ENCODE results near the gene ZNF324B. TPM values are rescaled to one million over a fixed set of nuclear protein-coding genes. Genes with fewer than 3 reads are reported as not detected.
"Not testable (repeated sequence)": the region's sequence is repeated elsewhere in the genome, so short reads cannot be mapped to it uniquely, and the experiment has no call there.

ZNF324B gene
- 6.8 and 8.3 TPM in 2 replicates for total RNA-seq
- polyA plus RNA-seq (2012), result 3.7 TPM

DNA sequence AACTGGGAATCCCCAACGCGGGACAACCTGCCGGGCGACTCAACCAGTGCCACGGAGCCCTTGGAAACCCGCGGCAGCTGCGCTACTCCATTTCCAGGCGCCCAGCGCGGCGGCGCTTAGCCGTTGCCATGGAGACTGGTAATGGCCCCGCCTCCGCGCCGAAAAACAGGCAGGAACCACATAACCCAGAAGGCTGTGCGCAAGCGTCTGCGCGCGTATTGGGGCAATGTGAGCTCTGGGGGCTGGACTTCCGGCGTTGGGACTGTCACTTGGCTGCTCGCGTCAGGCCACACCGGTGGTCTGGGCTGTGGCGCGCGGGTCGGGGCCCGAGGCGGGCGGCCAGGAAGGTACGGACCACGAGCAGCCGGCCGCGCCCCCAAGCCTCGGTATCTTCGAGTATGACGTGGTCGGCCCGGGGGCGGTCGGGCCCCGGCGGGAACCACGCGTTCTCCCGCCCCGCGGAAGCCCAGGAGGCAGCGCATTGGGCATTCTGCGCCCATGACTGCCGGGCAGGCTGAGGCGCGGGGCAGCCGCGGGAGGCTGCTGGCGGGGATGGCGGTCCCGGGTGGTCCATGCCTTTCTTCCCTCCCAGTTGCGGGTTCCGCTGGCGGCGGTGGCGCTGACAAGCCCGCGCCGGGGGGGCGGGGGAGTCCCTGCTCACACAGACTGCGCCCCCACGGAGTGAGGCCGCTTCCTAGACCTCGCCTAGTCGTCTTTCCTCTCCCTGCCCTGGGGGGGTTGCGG is at the start of gene ZNF324B:
Gene ZNF324B, plus strand, starts transcription at position 265 of the 744 bp plus-strand sequence. CDS start 2,080 bp downstream, outside the sequence.
- peak; percentile 97 for DNase-seq (ENCODE audit: low read depth)

DNA sequence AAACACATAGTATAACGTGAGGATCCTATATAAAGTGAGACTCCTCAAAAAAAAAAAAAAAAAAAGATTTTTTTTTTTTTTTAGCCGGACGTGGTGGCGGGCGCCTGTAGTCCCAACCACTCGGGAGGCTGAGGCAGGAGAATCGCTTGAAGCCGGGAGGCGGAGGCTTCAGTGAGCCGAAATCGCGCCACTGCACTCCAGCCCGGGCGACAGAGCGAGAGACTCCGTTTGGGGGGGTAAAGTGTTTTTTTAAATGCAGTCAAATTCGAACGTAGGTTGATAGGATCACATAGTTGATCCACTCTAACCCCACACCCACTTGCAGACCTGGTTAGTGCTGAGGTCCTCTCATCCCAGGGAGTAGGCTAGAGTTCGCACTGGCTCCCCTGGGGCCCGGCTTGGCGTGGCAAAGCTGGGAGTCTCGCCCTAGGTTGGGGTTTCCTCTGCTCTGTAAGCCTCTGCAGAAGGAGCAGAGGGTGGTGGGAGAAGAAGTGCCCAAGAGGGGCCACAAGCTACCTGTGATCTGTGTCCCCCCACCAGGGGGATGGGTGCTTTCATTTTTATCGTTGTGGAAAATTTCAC is 49.5 kb upstream of the ZNF324B start:
- DNase-seq (ENCODE audit: low read depth), result no peak

DNA sequence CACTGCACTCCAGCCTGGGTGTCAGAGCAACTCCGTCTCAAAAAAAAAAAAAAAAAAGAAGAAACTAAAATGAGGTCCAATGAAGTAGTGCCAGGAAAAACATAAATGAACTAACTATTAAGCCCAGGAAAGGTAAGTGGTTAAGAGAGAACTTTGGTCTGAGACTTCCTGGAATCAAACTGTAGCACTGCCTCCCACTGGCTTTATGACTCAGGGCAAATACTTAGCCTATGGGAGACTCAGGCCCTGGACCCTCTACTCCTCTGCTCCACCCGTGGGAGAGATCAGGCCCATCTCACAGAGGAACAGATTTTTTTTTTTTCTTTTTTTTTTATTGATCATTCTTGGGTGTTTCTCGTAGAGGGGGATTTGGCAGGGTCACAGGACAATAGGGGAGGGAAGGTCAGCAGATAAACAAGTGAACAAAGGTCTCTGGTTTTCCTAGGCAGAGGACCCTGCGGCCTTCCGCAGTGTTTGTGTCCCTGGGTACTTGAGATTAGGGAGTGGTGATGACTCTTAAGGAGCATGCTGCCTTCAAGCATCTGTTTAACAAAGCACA is 47.4 kb upstream of the ZNF324B start:
- not testable (repeated sequence) for DNase-seq (ENCODE audit: low read depth)

DNA sequence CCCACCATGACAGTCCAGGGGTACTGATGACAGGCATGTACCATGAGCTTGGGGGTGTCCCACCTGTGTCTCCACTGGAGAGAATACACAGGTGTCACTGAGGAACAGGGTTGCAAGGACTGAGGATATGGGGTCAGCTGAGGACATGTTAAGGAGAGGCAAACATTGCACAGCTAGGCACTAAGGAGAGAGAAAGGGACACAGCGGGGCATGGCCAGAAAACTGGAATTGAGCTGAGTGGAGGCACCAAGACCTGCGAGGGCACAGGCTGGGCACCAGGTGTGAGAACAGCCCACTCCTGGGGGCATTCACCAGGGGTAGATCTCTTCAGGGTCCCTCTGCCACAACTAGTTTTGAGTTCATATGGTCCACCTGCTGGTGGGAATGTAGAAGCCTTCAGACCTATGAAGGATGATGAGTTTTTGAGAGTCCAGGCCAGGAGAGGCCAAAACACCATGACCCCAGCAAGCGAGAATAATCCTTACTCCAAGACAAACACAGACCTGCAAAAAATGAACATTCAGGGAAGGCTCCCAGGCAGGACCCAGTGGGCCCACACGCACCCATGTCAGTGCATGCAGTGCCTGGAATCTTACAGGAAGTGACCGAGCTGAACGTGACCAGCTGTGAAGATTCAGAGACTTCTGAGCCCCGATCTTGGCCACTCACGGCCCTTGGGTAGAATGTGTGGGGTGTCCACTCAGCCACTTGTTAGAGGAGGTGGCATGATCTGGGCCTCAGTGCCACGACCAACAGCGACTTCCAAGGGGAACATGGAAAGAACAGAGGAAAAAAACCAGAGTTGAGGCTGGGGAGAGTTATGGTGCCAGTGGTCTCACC is 44.4 kb upstream of the ZNF324B start:
- DNase-seq (ENCODE audit: low read depth), result no peak

DNA sequence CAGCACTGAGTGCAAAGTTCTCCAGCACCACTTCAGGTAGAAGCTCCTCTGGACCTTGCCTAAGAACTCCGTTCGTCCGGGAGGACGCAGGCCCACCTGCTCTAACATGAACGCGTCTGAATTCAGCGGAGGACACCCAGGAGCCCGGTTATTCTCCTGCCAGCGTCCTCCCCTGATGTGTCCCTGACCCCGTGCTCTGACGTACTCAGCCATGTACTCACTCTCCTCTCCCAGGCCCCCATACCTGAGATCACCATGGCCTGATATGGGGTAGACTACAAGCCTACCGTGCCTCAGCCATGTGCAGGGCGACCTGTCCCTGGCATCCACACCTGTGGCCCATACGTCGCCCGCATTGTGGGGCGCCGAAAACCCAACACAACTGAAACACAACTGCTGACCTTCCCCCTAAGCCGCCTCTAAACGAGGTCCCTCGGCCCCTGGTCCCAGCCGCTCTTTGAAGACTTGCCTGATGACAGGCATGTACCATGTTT is 43.7 kb upstream of the ZNF324B start:
- DNase-seq (ENCODE audit: low read depth), result no peak

DNA sequence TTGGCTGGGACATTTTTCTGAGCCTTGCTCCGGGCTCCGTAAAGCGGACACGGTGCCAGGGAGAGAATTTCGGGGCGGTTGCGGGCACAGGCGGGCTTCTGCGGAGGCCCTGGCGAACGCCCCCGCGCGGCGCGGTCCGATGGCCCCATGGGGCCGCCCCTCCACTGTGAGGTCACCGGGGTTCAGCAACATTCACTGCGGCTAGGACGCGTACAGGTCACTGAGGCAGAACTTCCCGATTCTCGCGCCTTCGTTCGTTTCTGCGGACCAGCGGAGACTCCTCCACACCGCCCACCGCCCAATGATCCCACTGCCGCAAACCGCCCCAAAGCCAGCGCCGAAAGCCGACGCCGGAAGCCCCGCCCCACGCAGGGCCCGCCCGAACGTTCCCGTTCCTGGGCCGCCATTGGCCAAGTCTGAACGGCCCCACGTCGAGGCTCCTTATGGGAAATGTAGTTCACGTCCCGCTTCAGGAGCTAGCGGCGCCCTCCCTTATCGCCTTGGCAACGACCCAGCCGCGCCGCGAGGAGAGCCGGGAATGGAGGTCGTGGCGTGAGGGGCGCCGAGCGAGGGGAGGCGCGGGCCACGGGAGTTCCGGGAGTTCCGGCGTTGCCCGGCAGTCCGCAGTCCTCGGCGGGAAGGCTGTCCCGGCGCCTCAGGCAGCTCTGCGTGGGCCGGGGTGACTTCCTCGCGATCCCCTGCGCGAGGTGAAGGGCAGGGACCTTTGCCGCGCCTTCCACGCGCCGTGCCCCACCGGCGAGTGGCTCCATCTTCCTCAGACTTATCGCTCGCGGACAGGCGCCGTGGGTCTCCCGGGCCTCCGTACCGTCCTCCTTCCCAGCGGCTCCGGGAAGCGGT is 43.0 kb upstream of the ZNF324B start, which contains the start of gene ZNF584:
Gene ZNF584, plus strand, starts transcription at position 498 of the 858 bp plus-strand sequence. CDS start 499 bp downstream, outside the sequence.
- DNase-seq (ENCODE audit: low read depth), result peak; percentile 97

DNA sequence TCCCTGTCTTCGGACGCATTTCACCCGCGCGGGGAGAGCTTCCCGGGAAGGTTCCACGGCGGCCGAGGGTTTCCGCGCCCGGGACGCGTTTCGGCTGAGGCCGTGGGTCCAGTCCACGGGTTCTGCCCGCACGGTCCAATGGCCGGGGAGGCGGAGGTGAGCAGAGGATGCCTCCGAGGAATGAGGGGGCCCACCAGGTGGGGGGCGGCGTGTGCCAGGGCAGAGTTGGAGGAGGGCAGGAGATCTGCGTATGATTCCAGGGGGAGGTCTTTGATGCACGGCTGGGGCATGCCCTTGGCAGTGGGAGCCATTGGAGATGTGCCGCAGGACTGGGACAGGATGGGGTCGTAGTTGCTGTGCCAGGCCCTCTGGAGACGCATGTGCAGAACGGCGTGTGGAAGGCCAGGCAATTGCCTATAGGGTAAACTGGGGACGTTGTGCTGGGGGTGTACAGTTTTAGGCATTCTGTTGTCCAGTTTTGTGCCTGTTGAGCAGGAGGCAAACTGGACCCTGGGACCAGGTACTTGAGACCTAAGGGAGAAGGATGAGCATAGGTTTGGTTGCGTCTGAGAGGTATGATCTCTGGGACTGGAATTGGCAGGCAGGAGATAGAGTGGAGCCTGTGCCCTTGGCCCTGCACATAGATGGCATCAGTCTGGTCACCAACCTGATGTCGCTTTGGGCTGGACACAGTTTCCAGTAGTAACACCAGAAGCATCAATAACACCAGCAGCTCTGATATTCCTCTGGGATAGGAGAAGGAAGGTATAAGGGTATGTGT is 42.2 kb upstream of the ZNF324B start:
- peak; percentile 45 for DNase-seq (ENCODE audit: low read depth)

DNA sequence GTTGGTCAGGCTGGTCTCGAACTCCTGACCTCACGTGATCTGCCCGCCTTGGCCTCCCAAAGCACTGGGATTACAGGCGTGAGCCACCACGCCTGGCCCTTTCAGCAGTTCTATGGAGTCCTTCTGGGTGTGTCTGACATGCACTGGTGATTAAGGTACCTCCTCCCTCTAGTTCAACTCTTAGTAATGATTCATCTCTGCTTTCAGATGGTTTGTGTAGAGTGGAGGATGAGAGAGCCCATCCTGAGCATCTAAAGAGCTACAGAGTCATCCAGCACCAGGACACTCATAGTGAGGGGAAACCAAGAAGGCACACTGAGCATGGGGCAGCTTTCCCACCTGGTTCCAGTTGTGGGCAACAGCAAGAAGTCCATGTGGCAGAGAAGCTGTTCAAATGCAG is 34.8 kb upstream of the ZNF324B start:
- no peak for DNase-seq (ENCODE audit: low read depth)

DNA sequence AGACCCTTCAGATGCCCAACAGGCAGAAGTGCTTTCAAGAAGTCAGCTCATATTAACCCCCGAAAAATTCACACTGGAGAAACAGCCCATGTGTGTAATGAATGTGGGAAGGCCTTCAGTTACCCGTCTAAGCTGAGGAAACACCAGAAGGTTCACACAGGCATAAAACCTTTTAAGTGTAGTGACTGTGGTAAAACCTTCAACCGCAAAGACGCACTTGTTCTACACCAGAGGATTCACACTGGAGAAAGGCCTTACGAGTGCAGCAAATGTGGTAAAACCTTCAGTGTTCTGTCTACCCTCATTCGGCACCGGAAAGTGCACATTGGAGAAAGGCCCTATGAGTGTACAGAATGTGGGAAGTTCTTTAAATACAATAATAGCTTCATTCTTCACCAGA is 34.4 kb upstream of the ZNF324B start:
- no peak for DNase-seq (ENCODE audit: low read depth)

DNA sequence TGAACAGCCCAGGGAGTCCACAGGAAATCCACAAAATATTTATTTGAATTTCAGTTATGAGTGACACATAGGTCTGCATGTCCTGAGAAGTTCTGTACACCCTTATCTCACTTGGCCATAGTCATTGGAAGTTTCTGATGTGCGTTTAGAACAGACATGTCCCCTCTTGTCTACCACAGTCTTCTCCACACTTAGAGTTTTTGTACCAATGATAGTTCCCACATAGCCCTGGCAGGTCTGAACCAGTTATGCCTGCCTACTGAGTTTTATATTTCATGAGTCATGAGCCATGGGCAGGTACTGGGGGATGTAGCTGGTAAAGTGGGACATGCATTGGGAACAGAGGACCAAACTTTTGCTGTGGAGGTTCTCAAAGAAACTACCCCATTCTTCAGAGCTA is 22.8 kb upstream of the ZNF324B start:
- DNase-seq (ENCODE audit: low read depth), result no peak

DNA sequence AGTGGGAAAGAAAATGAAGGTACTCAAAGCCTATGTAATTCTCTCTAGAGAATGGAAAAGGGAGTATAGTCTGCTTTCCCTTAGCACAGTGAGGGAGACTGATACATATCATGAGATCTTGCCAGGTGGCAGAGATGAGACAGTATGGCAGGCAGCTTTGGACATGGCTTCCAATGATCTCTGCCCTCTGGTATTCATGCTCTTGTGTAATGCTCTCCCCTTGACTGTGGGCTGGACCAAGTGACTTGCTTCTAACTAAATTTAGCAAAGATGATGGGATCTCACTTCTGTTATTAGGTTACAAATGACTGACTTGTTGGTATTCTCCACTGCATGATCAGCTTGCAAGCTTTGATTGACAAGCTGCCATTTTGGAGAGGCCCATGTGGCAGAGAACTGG is 21.7 kb upstream of the ZNF324B start:
- DNase-seq (ENCODE audit: low read depth), result peak; percentile 13

DNA sequence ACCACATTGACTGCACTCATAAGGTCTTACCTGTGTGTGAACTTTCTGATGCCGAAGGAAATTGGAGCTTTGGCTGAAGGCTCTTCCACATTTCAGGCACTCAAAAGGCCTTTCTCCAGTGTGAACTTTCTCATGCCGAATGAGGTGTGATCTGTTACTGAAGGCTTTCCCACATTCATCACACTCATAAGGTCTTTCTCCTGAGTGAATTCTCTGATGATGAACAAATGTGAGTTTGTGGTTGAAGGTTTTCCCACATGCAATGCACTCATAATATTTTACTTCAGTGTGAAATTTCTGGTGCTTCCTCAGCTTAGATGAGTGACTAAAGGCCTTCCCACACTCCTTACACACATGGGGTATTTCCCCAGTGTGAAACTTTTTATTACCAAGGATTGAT is 17.2 kb upstream of the ZNF324B start:
- no peak for DNase-seq (ENCODE audit: low read depth)

DNA sequence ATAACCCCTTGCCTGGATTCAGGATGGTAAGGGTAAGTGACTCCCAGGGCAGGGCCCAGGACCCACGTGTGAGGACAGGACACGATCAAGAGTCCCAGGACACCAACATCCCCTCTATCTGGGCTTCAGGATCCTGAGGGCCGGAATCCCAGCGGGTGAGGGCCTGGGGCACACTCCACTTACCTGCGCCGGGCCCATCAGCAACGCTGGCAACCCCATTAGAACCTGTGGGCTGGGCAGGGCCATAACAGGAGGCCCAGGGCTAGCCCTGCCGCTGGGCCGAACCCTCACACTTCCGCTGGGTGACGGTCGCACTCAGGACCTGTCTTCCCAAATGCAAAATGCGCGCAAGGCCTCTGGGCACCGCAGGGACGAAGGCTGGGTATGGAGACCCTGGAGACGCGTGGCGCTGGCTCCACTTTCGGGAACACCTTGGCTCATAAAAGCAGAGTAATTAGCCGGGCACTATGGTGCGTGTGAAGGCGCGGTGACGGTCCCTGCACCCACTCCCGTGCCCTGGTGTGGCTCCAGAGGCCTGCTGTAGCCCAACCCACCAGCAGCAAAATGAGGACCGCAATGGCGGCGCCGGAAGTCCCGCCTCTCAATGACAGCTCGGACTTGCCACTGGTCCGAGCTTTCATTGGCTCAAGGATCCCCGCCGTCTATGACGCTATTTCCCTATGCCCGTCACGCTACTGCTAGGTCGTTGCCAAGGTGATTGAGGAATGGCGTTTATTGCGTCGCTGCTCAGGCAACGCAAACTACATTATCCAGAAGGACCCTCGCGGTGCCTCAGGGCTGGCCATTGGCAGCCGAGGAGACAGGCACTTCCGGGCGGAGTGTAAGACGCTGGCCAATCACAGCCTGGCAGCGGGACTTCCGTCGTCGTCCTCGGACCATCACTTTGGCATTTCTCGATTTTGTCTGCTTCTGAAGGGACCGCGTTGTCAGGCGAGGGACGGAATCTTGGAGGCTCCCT is 11.6 kb upstream of the ZNF324B start, which contains the start of gene ZNF132:
Gene ZNF132, minus strand, starts transcription at position 578 of the 979 bp plus-strand sequence. Its CDS starts 332 bp downstream, at position 246.
- DNase-seq (ENCODE audit: low read depth), result peak; percentile 100

DNA sequence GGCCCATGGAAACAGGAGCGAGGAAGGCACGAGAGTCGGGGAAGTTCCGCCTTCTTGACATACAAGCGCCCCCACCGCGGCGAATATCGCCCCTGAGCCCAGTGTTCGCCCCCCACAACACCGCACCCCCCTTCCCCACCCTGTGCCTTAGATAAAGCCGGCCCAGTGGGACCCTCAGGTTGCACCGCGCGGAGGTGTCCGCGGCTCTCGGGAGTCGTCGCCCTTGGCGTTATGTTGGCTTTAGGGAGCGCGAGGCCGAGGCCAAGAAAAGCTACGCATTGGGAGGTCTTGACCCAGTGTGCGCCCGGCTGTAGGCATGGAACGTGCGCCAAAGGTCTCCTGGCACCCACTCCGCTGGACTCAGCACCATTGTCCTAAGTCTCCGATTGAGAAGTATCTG is 10.9 kb upstream of the ZNF324B start:
- DNase-seq (ENCODE audit: low read depth), result no peak

DNA sequence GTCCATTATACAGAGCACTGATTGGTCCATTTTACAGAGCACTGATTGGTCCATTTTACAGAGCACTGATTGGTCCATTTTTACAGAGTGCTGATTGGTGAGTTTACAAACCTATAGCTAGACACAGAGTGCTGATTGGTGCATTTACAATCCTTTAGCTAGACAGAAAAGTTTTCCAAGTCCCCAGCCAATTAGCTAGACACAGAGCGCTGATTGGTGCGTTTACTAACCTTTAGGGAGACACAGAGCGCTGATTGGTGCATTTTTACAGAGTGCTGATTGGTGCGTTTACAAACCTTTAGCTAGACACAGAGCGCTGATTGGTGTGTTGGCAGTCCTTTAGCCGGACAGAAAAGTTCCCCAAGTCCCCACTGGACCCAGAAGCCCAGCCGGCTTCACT is 8.4 kb upstream of the ZNF324B start:
- DNase-seq (ENCODE audit: low read depth), result not testable (repeated sequence)

DNA sequence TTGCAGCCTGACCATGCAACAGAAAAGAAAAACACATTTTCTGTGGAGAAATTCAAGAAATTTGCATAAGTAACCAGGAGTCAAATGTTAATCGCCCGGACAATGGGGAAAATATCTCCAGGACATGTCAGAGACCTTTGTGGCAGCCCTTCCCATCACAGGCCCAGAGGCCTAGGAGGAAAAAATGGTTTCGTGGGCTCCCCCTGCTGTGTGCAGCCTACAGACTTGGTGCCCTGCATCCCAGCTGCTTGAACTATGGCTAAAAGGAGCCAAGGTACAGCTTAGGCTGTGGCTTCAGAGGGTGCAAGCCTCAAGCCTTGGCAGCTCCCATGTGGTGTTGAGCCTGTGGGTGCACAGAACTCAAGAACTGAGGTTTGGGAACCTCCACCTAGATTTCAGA is 2.6 kb upstream of the ZNF324B start:
- DNase-seq (ENCODE audit: low read depth), result not testable (repeated sequence)

DNA sequence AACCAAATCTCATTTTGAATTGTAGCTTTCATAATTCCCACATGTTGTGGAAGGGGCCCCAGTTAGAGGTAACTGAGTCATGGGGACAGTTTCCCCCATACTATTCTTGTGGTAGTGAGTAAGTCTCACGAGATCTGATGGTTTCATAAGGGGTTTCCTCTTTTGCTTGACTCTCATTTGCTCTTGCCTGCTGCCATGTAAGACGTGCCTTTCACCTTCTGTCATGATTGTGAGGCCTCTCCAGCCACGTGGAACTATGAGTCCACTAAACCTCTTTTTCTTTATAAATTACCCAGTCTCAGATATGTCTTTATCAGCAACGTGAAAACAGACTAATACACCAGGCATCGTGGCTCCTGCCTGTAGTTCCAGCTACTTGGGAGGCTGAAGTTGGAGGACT is 1.4 kb upstream of the ZNF324B start:
- DNase-seq (ENCODE audit: low read depth), result not testable (repeated sequence)

DNA sequence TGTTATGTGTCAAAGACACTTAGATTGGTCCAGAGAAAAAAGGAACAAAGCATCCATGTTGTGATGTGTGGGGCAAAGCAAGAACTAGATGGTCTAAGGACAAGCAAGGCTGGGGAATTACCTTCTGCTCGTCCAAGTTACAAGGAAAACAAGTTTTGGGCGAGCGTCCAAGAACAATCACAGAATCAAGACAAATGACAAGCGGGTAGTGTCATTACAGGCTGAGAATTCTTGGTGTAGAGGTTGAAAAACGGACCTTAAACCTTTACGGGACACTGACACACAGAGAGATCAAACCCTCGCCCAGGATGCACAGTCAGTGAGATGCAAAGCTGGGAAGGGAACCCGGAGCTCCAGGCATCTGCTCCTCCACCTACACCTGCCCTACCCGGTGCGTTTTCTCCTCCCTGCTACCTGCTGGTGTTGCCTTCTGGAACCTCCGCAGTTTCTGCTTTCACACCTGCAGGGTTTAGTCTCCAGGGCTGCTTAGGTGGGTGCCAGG is 515 bp upstream of the ZNF324B start:
- DNase-seq (ENCODE audit: low read depth), result no peak
